ENCODE data around the gene MON1A. TPM values are rescaled to one million over a fixed set of nuclear protein-coding genes. Genes with fewer than 3 reads are reported as not detected.

Gene MON1A
- total and polyA plus RNA-seq, 10 of the 15 experiments (the other 5 are each of a cell fraction or from before 2014, with no cell fraction given): 1.3 to 10.5 (median 7.7) TPM

DNA sequence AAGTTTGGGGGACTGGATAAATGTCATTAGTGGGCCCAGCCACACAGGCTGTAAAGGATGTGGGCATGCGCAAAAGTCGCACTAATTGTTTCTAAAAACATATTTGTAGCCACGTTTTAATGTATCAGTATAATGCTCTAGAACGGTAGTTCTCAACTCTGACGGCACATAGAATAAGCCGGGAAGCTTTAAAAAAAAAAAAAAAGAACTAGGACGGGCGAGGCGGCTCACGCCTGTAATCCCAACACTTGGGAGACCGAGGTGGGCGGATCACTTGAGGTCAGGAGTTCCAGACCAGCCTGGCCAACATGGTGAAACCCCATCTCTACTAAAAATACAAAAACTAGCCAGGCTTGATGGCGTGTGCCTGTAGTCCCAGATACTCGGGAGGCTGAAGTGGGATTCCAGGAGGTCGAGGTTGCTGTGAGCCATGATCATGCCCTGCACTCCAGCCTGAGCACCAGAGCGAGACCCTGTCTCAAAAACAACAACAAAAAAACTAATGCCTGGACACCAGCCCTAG lies 618 bp upstream of the MON1A start:
- in situ Hi-C loops (cut with MboI): no loop called here
- 71% methylated on average over 10 of the region's 16 CpGs for WGBS (ENCODE audit: insufficient coverage, insufficient replicate concordance, low lambda C conversion rate, missing lambda C conversion rate)
- peak overlapping the region; percentile 94 for H3K4me2 ChIP-seq (ENCODE audit: control insufficient read depth, insufficient read depth)
- H3K36me3 ChIP-seq (ENCODE audit: control insufficient read depth in 2 of 2, insufficient read depth in 2 of 2, low read length in 1 of 2): no peaks in the 10 kb centered on the region
- CTCF ChIA-PET: interaction anchor here (0.7 to 2.6 kb wide), 10 partner anchors 10 to 591 kb away, joined by 3 to 6 read pairs (median 4); partner anchors contain the start of genes RBM6 and USP4
- ATAC-seq (no peak), DNase-seq (ENCODE audit: low read depth, low spot score) (no peak), FAIRE-seq (no peak)
- POLR2A ChIA-PET: interaction anchor here (0.6 to 3.3 kb wide), 5 partner anchors 11 to 103 kb away, joined by 3 to 38 read pairs (median 3); partner anchors contain the start of gene RBM6
- H3K9me3 ChIP-seq (replicated peaks; ENCODE audit: control insufficient read depth, insufficient read depth, low read length): no peaks in the 10 kb centered on the region
- peak overlapping the region; percentile 73 for H3K9ac ChIP-seq (ENCODE audit: control insufficient read depth, insufficient read depth, low read length)
- peak overlapping the region; percentile 76 for H3K4me3 ChIP-seq
- no peaks in the 10 kb centered on the region; the same call in 1 of the 2 replicates for H3K4me1 ChIP-seq (ENCODE audit: control insufficient read depth, insufficient read depth, low read length)
- H2AFZ ChIP-seq (ENCODE audit: control insufficient read depth, low read depth, low read length): peak overlapping the region; percentile 99
- H3K27me3 ChIP-seq (replicated peaks in 1 of 2; ENCODE audit: control insufficient read depth in 2 of 2, insufficient read depth in 2 of 2, low read length in 1 of 2): no peaks in the 10 kb centered on the region
- H3K27ac ChIP-seq (ENCODE audit: control insufficient read depth, insufficient read depth): peak overlapping the region; percentile 75
- intact Hi-C loops (cut with micrococcal nuclease; ENCODE audit: unreplicated experiment): no loop called here
- RAD21 ChIA-PET (ENCODE audit: unreplicated experiment): interaction anchor here (0.9 to 2.1 kb wide), 8 partner anchors 10 to 159 kb away, joined by 3 to 11 read pairs (median 4); partner anchors contain the start of genes INKA1 and RBM5
- TF ChIP-seq, protein P1, sequence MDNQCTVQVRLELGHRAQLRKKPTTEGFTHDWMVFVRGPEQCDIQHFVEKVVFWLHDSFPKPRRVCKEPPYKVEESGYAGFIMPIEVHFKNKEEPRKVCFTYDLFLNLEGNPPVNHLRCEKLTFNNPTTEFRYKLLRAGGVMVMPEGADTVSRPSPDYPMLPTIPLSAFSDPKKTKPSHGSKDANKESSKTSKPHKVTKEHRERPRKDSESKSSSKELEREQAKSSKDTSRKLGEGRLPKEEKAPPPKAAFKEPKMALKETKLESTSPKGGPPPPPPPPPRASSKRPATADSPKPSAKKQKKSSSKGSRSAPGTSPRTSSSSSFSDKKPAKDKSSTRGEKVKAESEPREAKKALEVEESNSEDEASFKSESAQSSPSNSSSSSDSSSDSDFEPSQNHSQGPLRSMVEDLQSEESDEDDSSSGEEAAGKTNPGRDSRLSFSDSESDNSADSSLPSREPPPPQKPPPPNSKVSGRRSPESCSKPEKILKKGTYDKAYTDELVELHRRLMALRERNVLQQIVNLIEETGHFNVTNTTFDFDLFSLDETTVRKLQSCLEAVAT (IDR thresholded peaks at IDR 0.05): peak; percentile 78
- TF ChIP-seq JUND (IDR thresholded peaks at IDR 0.05; ENCODE audit: low read depth, low read length): no peak
- H4K20me1 ChIP-seq (ENCODE audit: control insufficient read depth, insufficient read depth): no peaks in the 10 kb centered on the region
- H3K79me2 ChIP-seq (ENCODE audit: control insufficient read depth, insufficient read depth, low read length): no peaks in the 10 kb centered on the region
- SMC1A ChIA-PET (ENCODE audit: uncharacterized antibody, unreplicated experiment): interaction anchor here (0.8 to 1.7 kb wide), 7 partner anchors 9 to 146 kb away, joined by 3 to 8 read pairs (median 5); partner anchors contain the start of genes INKA1 and RBM6
- BruUV-seq (replicated peaks): no TSS peak

DNA sequence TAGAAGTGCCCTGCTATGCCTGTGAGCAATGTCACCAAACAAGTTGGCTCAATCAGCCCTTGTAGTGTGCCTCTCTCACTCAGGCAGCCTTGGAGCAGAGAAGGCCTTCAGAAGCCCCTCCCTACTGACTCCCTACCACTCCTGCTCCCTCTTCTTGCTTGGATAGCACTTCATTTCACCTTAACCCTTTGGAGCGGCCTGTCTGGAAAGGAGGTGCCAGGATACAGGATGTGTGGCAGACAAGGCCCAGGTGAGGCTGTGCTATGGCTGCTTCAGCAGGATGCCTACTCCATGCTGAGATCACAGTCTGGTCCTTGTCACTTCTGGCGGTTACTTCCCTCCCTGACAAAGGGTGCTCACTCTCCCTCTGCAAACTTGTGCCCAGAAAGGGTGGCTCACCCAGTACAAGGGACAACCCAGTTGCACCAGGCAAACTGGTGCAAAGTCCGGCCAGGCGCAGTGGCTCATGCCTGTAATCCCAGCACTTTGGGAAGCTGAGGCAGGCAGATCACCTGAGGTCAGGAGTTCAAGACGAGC lies 1.1 kb downstream of the MON1A start:
- CTCF ChIA-PET: interaction anchor here (0.7 to 2.6 kb wide), 9 partner anchors 18 to 834 kb away, joined by 3 to 6 read pairs (median 3); no protein-coding TSS in a partner anchor
- in situ Hi-C loops (cut with MboI): no loop called here
- Histone ChIP-seq H3K27me3 (replicated peaks in 1 of 2; ENCODE audit: control insufficient read depth in 2 of 2, insufficient read depth in 2 of 2, low read length in 1 of 2) (no peaks in the 10 kb centered on the region), H3K4me1 (ENCODE audit: control insufficient read depth, insufficient read depth, low read length) (no peaks in the 10 kb centered on the region; the same call in 1 of the 2 replicates), H2AFZ (ENCODE audit: control insufficient read depth, low read depth, low read length) (no peak overlapping the region), H4K20me1 (ENCODE audit: control insufficient read depth, insufficient read depth) (no peaks in the 10 kb centered on the region), H3K4me3 (peak overlapping the region; percentile 76; the same call in 1 of the 2 replicates), H3K36me3 (ENCODE audit: control insufficient read depth in 2 of 2, insufficient read depth in 2 of 2, low read length in 1 of 2) (no peaks in the 10 kb centered on the region), H3K9ac (ENCODE audit: control insufficient read depth, insufficient read depth, low read length) (no peak overlapping the region), H3K27ac (ENCODE audit: control insufficient read depth, insufficient read depth) (no peak overlapping the region), H3K4me2 (ENCODE audit: control insufficient read depth, insufficient read depth) (peak overlapping the region; percentile 94; the same call in 1 of the 2 replicates), H3K79me2 (ENCODE audit: control insufficient read depth, insufficient read depth, low read length) (no peaks in the 10 kb centered on the region), H3K9me3 (replicated peaks; ENCODE audit: control insufficient read depth, insufficient read depth, low read length) (no peaks in the 10 kb centered on the region)
- ATAC-seq (no peak), DNase-seq (ENCODE audit: low read depth, low spot score) (no peak), FAIRE-seq (no peak)
- no TSS peak for BruUV-seq (replicated peaks)
- WGBS (ENCODE audit: insufficient coverage, insufficient replicate concordance, low lambda C conversion rate, missing lambda C conversion rate): 65% methylated on average over 5 of the region's 5 CpGs
- RAD21 ChIA-PET (ENCODE audit: unreplicated experiment): interaction anchor here (1.1 to 2.1 kb wide), 5 partner anchors 23 to 161 kb away, joined by 3 to 11 read pairs (median 4); partner anchors contain the start of genes INKA1 and RBM5
- SMC1A ChIA-PET (ENCODE audit: uncharacterized antibody, unreplicated experiment): interaction anchor here (1.1 to 1.7 kb wide), 2 partner anchors 19 to 27 kb away, joined by 3 to 8 read pairs; no protein-coding TSS in a partner anchor
- intact Hi-C loops (cut with micrococcal nuclease; ENCODE audit: unreplicated experiment): no loop called here
- POLR2A ChIA-PET: interaction anchor here (1.2 to 3.3 kb wide), 3 partner anchors 12 to 23 kb away, joined by 3 to 38 read pairs (median 5); partner anchors contain the start of gene RBM6
- no peak for TF ChIP-seq NR2F1 (conservative IDR thresholded peaks at IDR 0.05)
- no peak for TF ChIP-seq HCFC1 (IDR thresholded peaks at IDR 0.05; ENCODE audit: low read length)
- TF ChIP-seq, protein P2, sequence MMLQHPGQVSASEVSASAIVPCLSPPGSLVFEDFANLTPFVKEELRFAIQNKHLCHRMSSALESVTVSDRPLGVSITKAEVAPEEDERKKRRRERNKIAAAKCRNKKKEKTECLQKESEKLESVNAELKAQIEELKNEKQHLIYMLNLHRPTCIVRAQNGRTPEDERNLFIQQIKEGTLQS (IDR thresholded peaks at IDR 0.05; ENCODE audit: borderline replicate concordance, extremely low read depth, low read depth, low read length): no peak
- TF ChIP-seq ZSCAN29 (IDR thresholded peaks at IDR 0.05): no peak
- TF ChIP-seq POLR2A (IDR thresholded peaks at IDR 0.05; ENCODE audit: low read depth, low read length): no peak
- TF ChIP-seq, protein P3, sequence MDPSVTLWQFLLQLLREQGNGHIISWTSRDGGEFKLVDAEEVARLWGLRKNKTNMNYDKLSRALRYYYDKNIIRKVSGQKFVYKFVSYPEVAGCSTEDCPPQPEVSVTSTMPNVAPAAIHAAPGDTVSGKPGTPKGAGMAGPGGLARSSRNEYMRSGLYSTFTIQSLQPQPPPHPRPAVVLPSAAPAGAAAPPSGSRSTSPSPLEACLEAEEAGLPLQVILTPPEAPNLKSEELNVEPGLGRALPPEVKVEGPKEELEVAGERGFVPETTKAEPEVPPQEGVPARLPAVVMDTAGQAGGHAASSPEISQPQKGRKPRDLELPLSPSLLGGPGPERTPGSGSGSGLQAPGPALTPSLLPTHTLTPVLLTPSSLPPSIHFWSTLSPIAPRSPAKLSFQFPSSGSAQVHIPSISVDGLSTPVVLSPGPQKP (IDR thresholded peaks at IDR 0.05; ENCODE audit: low read depth, low read length): no peak
- no peak for TF ChIP-seq SUPT20H (IDR thresholded peaks at IDR 0.05; ENCODE audit: borderline replicate concordance, control insufficient read depth, low read depth, low read length)
- TF ChIP-seq CEBPB (IDR thresholded peaks at IDR 0.05; ENCODE audit: borderline replicate concordance in 1 of 2, low read depth in 2 of 2, low read length in 2 of 2): no peak
- no peak for TF ChIP-seq CREM (IDR thresholded peaks at IDR 0.05; ENCODE audit: low read depth)
